ENCODE measurements around the gene TCF4.

Gene TCF4

DNA sequence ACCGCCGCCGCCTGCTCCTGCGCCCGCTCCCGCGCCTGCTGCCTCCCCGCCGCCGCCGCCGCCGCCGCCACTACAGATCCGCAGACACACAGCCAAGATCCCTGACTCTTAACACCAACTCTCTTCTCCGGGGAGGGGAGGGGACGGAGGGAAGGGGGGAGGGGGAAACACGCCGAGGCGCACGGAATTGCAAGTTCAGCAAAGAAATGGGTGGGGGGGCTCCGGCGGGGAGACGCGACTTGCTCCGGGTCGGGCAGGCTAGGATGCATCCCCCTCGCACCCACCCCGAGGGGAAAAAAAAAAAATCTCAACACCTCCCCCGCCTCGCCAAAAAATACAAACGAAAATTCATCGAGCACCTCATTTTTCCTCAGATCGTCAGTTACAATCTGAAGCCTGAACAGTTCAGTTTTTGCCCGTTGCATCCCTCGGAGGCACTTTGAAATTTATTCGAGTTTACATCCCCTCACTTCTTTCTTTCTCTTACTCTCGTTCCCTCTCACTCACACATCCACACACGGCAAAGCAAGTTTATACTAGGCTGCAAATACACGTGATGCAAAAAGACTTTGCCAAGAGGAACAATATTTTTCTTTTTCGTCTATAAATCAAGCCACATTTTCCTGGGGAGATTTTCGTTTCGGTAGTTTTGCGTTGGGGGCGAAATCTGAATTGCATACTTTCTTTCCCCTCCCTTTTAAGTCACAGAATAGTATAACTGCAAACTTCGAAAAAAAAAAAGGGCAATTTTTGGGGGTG is at the start of gene TCF4:
Gene TCF4 (minus strand): TSS at position 82 of the 759 bp plus-strand sequence. CDS start 1,076 bp downstream, outside the sequence.
- peak within 1 kb of the TSS; percentile 86 for H3K4me3 ChIP-seq (ENCODE audit: low read length)
- peak; percentile 11 for DNase-seq (ENCODE audit: low read depth)
- no peak for TF ChIP-seq CTCF (conservative IDR thresholded peaks at IDR 0.05; ENCODE audit: low read depth, low read length)

DNA sequence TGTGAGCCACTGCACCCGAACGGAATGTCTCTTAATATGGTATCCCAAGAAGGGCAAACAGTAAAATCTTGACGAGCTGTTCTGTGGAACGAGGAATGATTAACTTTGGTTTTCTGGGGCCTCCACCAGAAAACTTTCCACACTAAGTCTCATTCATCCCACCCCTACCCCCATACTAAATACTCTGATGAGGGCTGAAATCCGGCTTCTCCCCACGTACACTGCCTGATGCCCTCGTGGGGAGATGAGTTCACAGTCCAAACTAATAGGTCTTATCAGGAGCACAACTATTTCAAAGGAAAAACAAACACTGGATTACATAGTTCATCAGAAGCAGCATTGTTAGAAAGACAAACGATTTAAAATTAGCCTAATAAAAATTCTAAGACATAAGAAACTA is 49.2 kb upstream of the TCF4 start:
- DNase-seq (ENCODE audit: low read depth), result no peak
- TF ChIP-seq CTCF (conservative IDR thresholded peaks at IDR 0.05; ENCODE audit: low read depth, low read length), result no peak
- H3K4me3 ChIP-seq (ENCODE audit: low read length), result no peak overlapping the region

DNA sequence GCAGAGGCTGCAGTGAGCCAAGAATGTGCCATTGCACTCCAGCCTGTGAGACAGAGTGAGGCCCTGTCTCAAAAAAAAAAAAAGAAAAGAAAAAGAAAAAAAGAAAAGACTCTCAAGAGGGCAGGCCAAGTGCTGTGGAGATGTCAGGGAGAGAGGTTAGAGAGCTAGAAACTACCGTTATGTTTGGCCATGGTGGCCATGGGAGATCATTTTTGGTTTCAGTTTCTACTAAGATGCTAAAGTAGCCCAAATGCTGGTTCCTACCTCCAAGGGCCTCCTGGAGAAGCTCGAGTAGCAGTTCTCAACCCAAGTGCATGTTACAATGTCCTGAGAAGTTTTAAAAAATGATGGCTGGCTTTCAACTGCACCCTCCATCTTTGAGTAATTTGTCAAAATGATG is 47.4 kb upstream of the TCF4 start:
- no peak for DNase-seq (ENCODE audit: low read depth)
- no peak overlapping the region for H3K4me3 ChIP-seq (ENCODE audit: low read length)
- no peak for TF ChIP-seq CTCF (conservative IDR thresholded peaks at IDR 0.05; ENCODE audit: low read depth, low read length)

GRCh38 chr18:55634545-55634944 is 46.6 kb upstream of the TCF4 start:
- DNase-seq (ENCODE audit: low read depth), result no peak
- H3K4me3 ChIP-seq (ENCODE audit: low read length), result no peak overlapping the region
- no peak for TF ChIP-seq CTCF (conservative IDR thresholded peaks at IDR 0.05; ENCODE audit: low read depth, low read length)

GRCh38 chr18:55633032-55633431 is 45.0 kb upstream of the TCF4 start:
- no peak for TF ChIP-seq CTCF (conservative IDR thresholded peaks at IDR 0.05; ENCODE audit: low read depth, low read length)
- H3K4me3 ChIP-seq (ENCODE audit: low read length), result no peak overlapping the region
- no peak for DNase-seq (ENCODE audit: low read depth)

DNA sequence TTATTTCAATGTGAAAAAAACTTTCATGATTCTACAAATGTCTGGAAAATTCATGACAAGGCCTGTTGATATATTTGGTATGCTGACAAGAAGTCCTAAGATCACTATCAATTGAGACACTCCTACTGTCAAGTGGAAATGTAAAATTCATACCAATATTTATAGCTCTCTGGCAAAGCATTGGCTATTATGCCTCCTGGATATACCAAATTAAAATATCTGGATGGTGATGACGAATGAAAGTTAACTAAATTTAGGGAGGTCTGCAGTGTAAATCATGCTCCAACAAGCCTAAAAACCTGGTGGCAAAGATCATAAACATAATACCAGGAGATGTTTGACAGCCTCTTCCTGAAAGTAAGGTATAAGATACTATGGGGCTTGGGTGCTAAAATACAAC is 41.1 kb upstream of the TCF4 start:
- H3K4me3 ChIP-seq (ENCODE audit: low read length), result no peak overlapping the region
- TF ChIP-seq CTCF (conservative IDR thresholded peaks at IDR 0.05; ENCODE audit: low read depth, low read length), result no peak
- DNase-seq (ENCODE audit: low read depth), result no peak

GRCh38 chr18:55627007-55627406 is 39.0 kb upstream of the TCF4 start:
- TF ChIP-seq CTCF (conservative IDR thresholded peaks at IDR 0.05; ENCODE audit: low read depth, low read length), result no peak

More at GRCh38 chr18:55627007-55627406, 39.0 kb upstream of the TCF4 start:
- H3K4me3 ChIP-seq (ENCODE audit: low read length), result no peak overlapping the region
- no peak for DNase-seq (ENCODE audit: low read depth)
